AG20443 (cell line): ENCODE measurements around the gene CPSF4.

Experiments
- DNase-seq: peaks from one replicate; pipeline ENCODE4 v3.0.0; 2012; ENCODE audit warnings: low spot score, mixed read lengths

The CPSF4 gene

GRCh38 chr7:99449326-99449725, 10.6 kb downstream of the CPSF4 start:
- no peak for DNase-seq

- DNase-seq = no peak
These were observed 13.2 kb downstream of the CPSF4 start for GRCh38 chr7:99451936-99452335.

- DNase-seq = no peak
These were observed 13.8 kb downstream of the CPSF4 start for GRCh38 chr7:99452541-99452940.

- no peak for DNase-seq
These were observed 14.4 kb downstream of the CPSF4 start for GRCh38 chr7:99453105-99453504.

GRCh38 chr7:99455874-99456273, 17.1 kb downstream of the CPSF4 start:
- peak; percentile 5 for DNase-seq

- peak; percentile 4 for DNase-seq
These were observed 17.5 kb downstream of the CPSF4 start for GRCh38 chr7:99456288-99456687.

GRCh38 chr7:99457050-99457649, 18.4 kb downstream of the CPSF4 start:
- peak; percentile 2 for DNase-seq

GRCh38 chr7:99457650-99458493, 19.1 kb downstream of the CPSF4 start:
- peak; percentile 4 for DNase-seq

GRCh38 chr7:99459087-99459486, 20.3 kb downstream of the CPSF4 start:
- peak; percentile 27 for DNase-seq

GRCh38 chr7:99460651-99461050, 21.9 kb downstream of the CPSF4 start:
- DNase-seq = no peak

- no peak for DNase-seq
These were observed 22.5 kb downstream of the CPSF4 start for GRCh38 chr7:99461221-99461620.

- DNase-seq = no peak
These were observed 26.7 kb downstream of the CPSF4 start for GRCh38 chr7:99465421-99465768.

- DNase-seq = no peak
These were observed 29.7 kb downstream of the CPSF4 start for GRCh38 chr7:99468336-99468918.

GRCh38 chr7:99469381-99470065, 30.8 kb downstream of the CPSF4 start:
- DNase-seq = no peak

GRCh38 chr7:99472561-99473314, 34.0 kb downstream of the CPSF4 start, which contains the start of gene ZNF789:
Gene ZNF789 (plus strand): TSS chr7:99472890. CDS start chr7:99476457, 3,567 bp downstream.
- peak; percentile 99 for DNase-seq

GRCh38 chr7:99473315-99473596, 34.5 kb downstream of the CPSF4 start:
- peak; percentile 72 for DNase-seq

- no peak for DNase-seq
These were observed 37.4 kb downstream of the CPSF4 start for GRCh38 chr7:99476107-99476506.

- peak; percentile 59 for DNase-seq
These were observed 40.0 kb downstream of the CPSF4 start for GRCh38 chr7:99478464-99479440.

GRCh38 chr7:99485094-99485493, 46.4 kb downstream of the CPSF4 start:
- DNase-seq = no peak

GRCh38 chr7:99489235-99489634, 50.5 kb downstream of the CPSF4 start:
- no peak for DNase-seq

- DNase-seq = no peak
These were observed 52.1 kb downstream of the CPSF4 start for GRCh38 chr7:99490878-99491277.
